Liver (tissue), 9 donors: Measurements from ENCODE around the gene IHH. TPM values are rescaled to one million over a fixed set of nuclear protein-coding genes. Genes with fewer than 3 reads are reported as not detected.

Experiments
- DNase-seq: peaks from one replicate; pipeline ENCODE4 v3.0.0-alpha.2; 2017; ENCODE audit warnings: low spot score
- H3K27ac ChIP-seq, 2 donors: one replicate each; pipeline ENCODE4 v1.7.0; 2013; ENCODE audit warnings: inconsistent platforms in 2 of 2, low read length in 2 of 2, control low read depth in 1 of 2, low read depth in 1 of 2, mild to moderate bottlenecking in 1 of 2
- H3K27me3 ChIP-seq, 4 donors: one replicate each; pipeline versions ENCODE4 v1.6.1 to v1.7.0; 2013; ENCODE audit warnings: low read length in 3 of 4, inconsistent platforms in 1 of 4, mild to moderate bottlenecking in 1 of 4, moderate library complexity in 1 of 4; ENCODE audit not compliant: control insufficient read depth in 4 of 4, insufficient read depth in 4 of 4
- H3K36me3 ChIP-seq, 4 donors: one replicate each; pipeline versions ENCODE4 v1.6.1 to v1.7.0; 2013; ENCODE audit warnings: low read length in 3 of 4, mild to moderate bottlenecking in 3 of 4, low read depth in 1 of 4, moderate library complexity in 1 of 4; ENCODE audit not compliant: control insufficient read depth in 4 of 4, insufficient read depth in 3 of 4
- H3K4me1 ChIP-seq, 4 donors: one replicate each; pipeline versions ENCODE4 v1.6.1 to v1.7.0; 2013; ENCODE audit warnings: low read length in 3 of 4, mild to moderate bottlenecking in 3 of 4, moderate library complexity in 1 of 4; ENCODE audit not compliant: control insufficient read depth in 4 of 4, insufficient read depth in 4 of 4
- H3K4me3 ChIP-seq, 3 donors: one replicate each; pipeline versions ENCODE4 v1.6.1 to v1.7.0; 2013; ENCODE audit warnings: low read length in 3 of 3, control low read depth in 1 of 3, low read depth in 1 of 3, mild to moderate bottlenecking in 1 of 3
- H3K9ac ChIP-seq, 2 donors: one replicate each; pipeline ENCODE4 v1.7.0; 2013; ENCODE audit warnings: low read length in 2 of 2, mild to moderate bottlenecking in 2 of 2, moderate library complexity in 2 of 2, control low read depth in 1 of 2, low read depth in 1 of 2
- H3K9me3 ChIP-seq, 4 donors: one replicate each; pipeline versions ENCODE4 v1.6.1 to v1.7.0; 2013; ENCODE audit warnings: low read length in 3 of 4; ENCODE audit not compliant: control insufficient read depth in 4 of 4
- EGR1 ChIP-seq, 2 donors: IDR thresholded peaks; 2 replicates each; pipeline ENCODE4 v1.6.1; 2016 to 2018; ENCODE audit warnings: antibody characterized with exemption in 2 of 2, low read depth in 2 of 2
- FOXA1 ChIP-seq: IDR thresholded peaks from 2 replicates; pipeline ENCODE4 v1.6.1; 2016; ENCODE audit warnings: antibody characterized with exemption
- FOXA2 ChIP-seq: IDR thresholded peaks from 2 replicates; pipeline ENCODE4 v1.6.1; 2016; ENCODE audit warnings: antibody characterized with exemption
- GABPA ChIP-seq, 2 donors: IDR thresholded peaks in 1 of 2; conservative IDR thresholded peaks in 1 of 2; 2 replicates each; pipeline ENCODE4 v1.6.1; 2016; ENCODE audit warnings: antibody characterized with exemption in 2 of 2, mild to moderate bottlenecking in 1 of 2, moderate library complexity in 1 of 2
- HNF4A ChIP-seq, 2 donors: conservative IDR thresholded peaks; 2 replicates each; pipeline ENCODE4 v1.6.1; 2016; ENCODE audit warnings: antibody characterized with exemption in 2 of 2, mild to moderate bottlenecking in 2 of 2
- HNF4G ChIP-seq: IDR thresholded peaks from 2 replicates; pipeline ENCODE4 v1.6.1; 2016; ENCODE audit warnings: antibody characterized with exemption
- JUND ChIP-seq, 2 donors: IDR thresholded peaks; 2 replicates each; pipeline ENCODE4 v1.6.1; 2016; ENCODE audit warnings: antibody characterized with exemption in 2 of 2
- NR2F2 ChIP-seq: IDR thresholded peaks from 2 replicates; pipeline ENCODE4 v1.6.1; 2016; ENCODE audit warnings: antibody characterized with exemption
- RAD21 ChIP-seq, 2 donors: IDR thresholded peaks; 2 replicates each; pipeline ENCODE4 v1.6.1; 2016; ENCODE audit warnings: antibody characterized with exemption in 2 of 2, mild to moderate bottlenecking in 2 of 2
- RXRA ChIP-seq, 2 donors: IDR thresholded peaks; 2 replicates each; pipeline ENCODE4 v1.6.1; 2017 to 2018; ENCODE audit warnings: antibody characterized with exemption in 2 of 2, mild to moderate bottlenecking in 1 of 2
- SP1 ChIP-seq: IDR thresholded peaks from 2 replicates; pipeline ENCODE4 v1.6.1; 2018; ENCODE audit warnings: antibody characterized with exemption, mild to moderate bottlenecking
- TAF1 ChIP-seq: conservative IDR thresholded peaks from 2 replicates; pipeline ENCODE4 v1.6.1; 2016; ENCODE audit warnings: antibody characterized with exemption, mild to moderate bottlenecking
- YY1 ChIP-seq: IDR thresholded peaks from 2 replicates; pipeline ENCODE4 v1.6.1; 2016; ENCODE audit warnings: antibody characterized with exemption, mild to moderate bottlenecking
- WGBS: extraction: QIAGEN DNeasy Blood & Tissue Kit; methylation state at CpG from one replicate; pipeline ENCODE4 v1.1.7; 2013; 5-methylcytosine and 5-hydroxymethylcytosine counted together
- polyA plus RNA-seq, 2 donors: library from polyadenylated mRNA; stranded (reverse) in 1 of 2; unstranded in 1 of 2; fragments of 200-250 nt in 1 of 2; fragments of >200 nt in 1 of 2; fragmentation: Nextera tagmentation in 1 of 2; extraction: Ambion mirVana in 1 of 2; gene quantifications; one replicate each; pipeline versions ENCODE4 v1.2.1 to v1.2.3, GENCODE V29; 2013 to 2015
- total RNA-seq, 2 donors: library from RNA; depleted of rRNA; stranded (reverse); fragments of >200 nt; gene quantifications; one replicate each; pipeline ENCODE4 v1.2.3, GENCODE V29; 2014
- TF ChIP-seq, protein P1 (sequence below): IDR thresholded peaks from 2 replicates; pipeline ENCODE4 v1.6.1; 2016; ENCODE audit warnings: antibody characterized with exemption, mild to moderate bottlenecking
- TF ChIP-seq, protein P2 (sequence below): IDR thresholded peaks from 2 replicates; pipeline ENCODE4 v1.6.1; 2016; ENCODE audit warnings: antibody characterized with exemption
- TF ChIP-seq, protein P3 (sequence below): IDR thresholded peaks from 2 replicates; pipeline ENCODE4 v1.6.1; 2016; ENCODE audit warnings: antibody characterized with exemption
- TF ChIP-seq, protein P4 (sequence below): IDR thresholded peaks from 2 replicates; pipeline ENCODE4 v1.6.1; 2016; ENCODE audit warnings: antibody characterized with exemption
- TF ChIP-seq, protein P5 (sequence below): fragments of 150-350 bp; IDR thresholded peaks from 2 replicates; pipeline ENCODE4 v1.5.1; 2017; ENCODE audit warnings: improper control_type of control experiment, low read depth, low read length; ENCODE audit not compliant: missing input control
- donor health status: healthy.
- donor health status: healthy.
- donor health status: healthy.
- donor health status: healthy.
- donor health status: healthy.

The IHH gene
- total and polyA plus RNA-seq, 4 donors: 0.51 to 2.4 (median 0.79) TPM

DNA sequence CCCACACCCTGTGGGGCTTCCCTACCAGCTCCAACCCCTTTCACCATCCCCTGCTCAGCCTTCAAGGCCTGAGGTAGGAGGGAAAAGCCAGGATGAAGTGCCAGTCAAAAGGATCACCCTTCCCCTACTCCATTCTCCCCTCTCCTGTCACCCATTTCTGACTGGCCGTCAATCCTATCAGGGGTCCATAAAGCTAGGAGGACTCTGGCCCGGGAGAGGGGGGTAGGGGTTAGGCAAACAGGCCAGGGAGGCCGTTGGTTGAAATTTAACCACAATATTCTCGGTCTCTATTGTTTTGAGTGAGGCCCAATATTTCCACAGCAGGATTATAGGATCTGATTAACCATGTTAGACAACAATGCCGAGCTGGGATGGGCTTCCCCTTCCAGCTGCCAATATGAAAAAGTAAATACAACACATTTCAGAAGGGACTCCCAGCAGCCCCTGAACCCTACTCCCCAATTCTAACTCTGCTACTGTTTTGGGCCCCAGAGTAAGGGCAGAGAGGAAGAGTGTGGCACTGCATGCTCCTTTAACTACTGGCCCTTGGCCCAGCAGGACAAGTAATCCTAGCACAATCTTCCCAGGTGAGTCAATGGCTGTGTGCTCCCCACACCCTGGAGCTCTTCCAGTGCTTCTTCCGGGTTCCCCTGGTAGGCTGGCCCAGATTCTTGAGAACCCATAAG is 10.6 kb upstream of the IHH start (continued):
- TF ChIP-seq RAD21 (IDR thresholded peaks at IDR 0.05) (peak in 1 of 2 donors; percentile 10), NR2F2 (no peak), RXRA (IDR thresholded peaks at IDR 0.05) (no peak), SP1 (peak; percentile 25)

DNA sequence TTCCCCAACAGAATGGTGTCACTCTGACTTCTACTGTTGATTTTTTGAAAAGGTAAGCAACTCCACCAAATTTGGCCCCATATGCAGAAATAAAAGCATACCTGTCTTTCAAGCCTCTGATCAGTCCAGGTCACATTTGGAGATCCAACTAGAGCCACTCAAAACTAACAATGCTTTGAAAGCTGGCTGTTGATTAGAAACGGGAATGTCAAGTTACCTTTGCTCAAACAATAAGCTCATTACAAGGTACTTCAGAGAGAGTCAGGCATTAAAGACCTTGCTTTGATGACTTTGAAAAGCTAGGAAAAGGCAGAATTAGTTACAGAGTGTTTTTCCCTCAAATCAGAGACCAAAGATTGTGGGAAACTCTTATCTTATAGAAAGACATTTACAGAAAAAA is 4.8 kb upstream of the IHH start:
- WGBS: 83% methylated on average over 1 of the region's 1 CpG
- peaks cover 0 to 8% (median under 1%) of the 10 kb centered on the region in 4 donors for H3K4me1 ChIP-seq
- no peak for TF ChIP-seq NR2F2
- TF ChIP-seq, protein P1, sequence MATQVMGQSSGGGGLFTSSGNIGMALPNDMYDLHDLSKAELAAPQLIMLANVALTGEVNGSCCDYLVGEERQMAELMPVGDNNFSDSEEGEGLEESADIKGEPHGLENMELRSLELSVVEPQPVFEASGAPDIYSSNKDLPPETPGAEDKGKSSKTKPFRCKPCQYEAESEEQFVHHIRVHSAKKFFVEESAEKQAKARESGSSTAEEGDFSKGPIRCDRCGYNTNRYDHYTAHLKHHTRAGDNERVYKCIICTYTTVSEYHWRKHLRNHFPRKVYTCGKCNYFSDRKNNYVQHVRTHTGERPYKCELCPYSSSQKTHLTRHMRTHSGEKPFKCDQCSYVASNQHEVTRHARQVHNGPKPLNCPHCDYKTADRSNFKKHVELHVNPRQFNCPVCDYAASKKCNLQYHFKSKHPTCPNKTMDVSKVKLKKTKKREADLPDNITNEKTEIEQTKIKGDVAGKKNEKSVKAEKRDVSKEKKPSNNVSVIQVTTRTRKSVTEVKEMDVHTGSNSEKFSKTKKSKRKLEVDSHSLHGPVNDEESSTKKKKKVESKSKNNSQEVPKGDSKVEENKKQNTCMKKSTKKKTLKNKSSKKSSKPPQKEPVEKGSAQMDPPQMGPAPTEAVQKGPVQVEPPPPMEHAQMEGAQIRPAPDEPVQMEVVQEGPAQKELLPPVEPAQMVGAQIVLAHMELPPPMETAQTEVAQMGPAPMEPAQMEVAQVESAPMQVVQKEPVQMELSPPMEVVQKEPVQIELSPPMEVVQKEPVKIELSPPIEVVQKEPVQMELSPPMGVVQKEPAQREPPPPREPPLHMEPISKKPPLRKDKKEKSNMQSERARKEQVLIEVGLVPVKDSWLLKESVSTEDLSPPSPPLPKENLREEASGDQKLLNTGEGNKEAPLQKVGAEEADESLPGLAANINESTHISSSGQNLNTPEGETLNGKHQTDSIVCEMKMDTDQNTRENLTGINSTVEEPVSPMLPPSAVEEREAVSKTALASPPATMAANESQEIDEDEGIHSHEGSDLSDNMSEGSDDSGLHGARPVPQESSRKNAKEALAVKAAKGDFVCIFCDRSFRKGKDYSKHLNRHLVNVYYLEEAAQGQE: no peak
- TF ChIP-seq RXRA (IDR thresholded peaks at IDR 0.05): no peak
- TF ChIP-seq, protein P2, sequence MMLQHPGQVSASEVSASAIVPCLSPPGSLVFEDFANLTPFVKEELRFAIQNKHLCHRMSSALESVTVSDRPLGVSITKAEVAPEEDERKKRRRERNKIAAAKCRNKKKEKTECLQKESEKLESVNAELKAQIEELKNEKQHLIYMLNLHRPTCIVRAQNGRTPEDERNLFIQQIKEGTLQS: no peak
- no peak for TF ChIP-seq HNF4G
- TF ChIP-seq, protein P3, sequence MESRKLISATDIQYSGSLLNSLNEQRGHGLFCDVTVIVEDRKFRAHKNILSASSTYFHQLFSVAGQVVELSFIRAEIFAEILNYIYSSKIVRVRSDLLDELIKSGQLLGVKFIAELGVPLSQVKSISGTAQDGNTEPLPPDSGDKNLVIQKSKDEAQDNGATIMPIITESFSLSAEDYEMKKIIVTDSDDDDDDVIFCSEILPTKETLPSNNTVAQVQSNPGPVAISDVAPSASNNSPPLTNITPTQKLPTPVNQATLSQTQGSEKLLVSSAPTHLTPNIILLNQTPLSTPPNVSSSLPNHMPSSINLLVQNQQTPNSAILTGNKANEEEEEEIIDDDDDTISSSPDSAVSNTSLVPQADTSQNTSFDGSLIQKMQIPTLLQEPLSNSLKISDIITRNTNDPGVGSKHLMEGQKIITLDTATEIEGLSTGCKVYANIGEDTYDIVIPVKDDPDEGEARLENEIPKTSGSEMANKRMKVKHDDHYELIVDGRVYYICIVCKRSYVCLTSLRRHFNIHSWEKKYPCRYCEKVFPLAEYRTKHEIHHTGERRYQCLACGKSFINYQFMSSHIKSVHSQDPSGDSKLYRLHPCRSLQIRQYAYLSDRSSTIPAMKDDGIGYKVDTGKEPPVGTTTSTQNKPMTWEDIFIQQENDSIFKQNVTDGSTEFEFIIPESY: no peak
- no peak for TF ChIP-seq SP1
- TF ChIP-seq GABPA (IDR thresholded peaks at IDR 0.05 in 1 of 2, conservative IDR thresholded peaks at IDR 0.05 in 1 of 2): no peak
- TF ChIP-seq, protein P4, sequence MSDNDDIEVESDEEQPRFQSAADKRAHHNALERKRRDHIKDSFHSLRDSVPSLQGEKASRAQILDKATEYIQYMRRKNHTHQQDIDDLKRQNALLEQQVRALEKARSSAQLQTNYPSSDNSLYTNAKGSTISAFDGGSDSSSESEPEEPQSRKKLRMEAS: no peak
- TF ChIP-seq FOXA2: no peak
- TF ChIP-seq RAD21 (IDR thresholded peaks at IDR 0.05): no peak
- no peak for TF ChIP-seq HNF4A (conservative IDR thresholded peaks at IDR 0.05)
- no peak for TF ChIP-seq YY1
- TF ChIP-seq EGR1 (IDR thresholded peaks at IDR 0.05; ENCODE audit: low read depth in 2 of 2): no peak
- TF ChIP-seq, protein P5, sequence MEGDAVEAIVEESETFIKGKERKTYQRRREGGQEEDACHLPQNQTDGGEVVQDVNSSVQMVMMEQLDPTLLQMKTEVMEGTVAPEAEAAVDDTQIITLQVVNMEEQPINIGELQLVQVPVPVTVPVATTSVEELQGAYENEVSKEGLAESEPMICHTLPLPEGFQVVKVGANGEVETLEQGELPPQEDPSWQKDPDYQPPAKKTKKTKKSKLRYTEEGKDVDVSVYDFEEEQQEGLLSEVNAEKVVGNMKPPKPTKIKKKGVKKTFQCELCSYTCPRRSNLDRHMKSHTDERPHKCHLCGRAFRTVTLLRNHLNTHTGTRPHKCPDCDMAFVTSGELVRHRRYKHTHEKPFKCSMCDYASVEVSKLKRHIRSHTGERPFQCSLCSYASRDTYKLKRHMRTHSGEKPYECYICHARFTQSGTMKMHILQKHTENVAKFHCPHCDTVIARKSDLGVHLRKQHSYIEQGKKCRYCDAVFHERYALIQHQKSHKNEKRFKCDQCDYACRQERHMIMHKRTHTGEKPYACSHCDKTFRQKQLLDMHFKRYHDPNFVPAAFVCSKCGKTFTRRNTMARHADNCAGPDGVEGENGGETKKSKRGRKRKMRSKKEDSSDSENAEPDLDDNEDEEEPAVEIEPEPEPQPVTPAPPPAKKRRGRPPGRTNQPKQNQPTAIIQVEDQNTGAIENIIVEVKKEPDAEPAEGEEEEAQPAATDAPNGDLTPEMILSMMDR: no peak
- TF ChIP-seq TAF1: no peak
- no peak for TF ChIP-seq JUND (IDR thresholded peaks at IDR 0.05)
- TF ChIP-seq FOXA1: no peak

More for the DNA sequence above, 4.8 kb upstream of the IHH start:
- no peak overlapping the region for H3K4me3 ChIP-seq
- H3K9me3 ChIP-seq: no peaks in the 10 kb centered on the region
- no peak for DNase-seq
- H3K36me3 ChIP-seq: no peaks in the 10 kb centered on the region
- H3K27me3 ChIP-seq: no peaks in the 10 kb centered on the region
- no peak overlapping the region for H3K9ac ChIP-seq
- no peak overlapping the region for H3K27ac ChIP-seq
